HG03439 (cell line): ENCODE measurements around the gene SGSM1.
"Not testable (repeated sequence)": the region's sequence is repeated elsewhere in the genome, so short reads cannot be mapped to it uniquely, and the experiment has no call there.

Experiments
- ATAC-seq: cut with Tn5 transposase; IDR thresholded peaks from one replicate; pipeline ENCODE4 v1.9.1; 2021; ENCODE audit warnings: mild to moderate bottlenecking, moderate library complexity; ENCODE audit not compliant: unreplicated experiment

The SGSM1 gene

DNA sequence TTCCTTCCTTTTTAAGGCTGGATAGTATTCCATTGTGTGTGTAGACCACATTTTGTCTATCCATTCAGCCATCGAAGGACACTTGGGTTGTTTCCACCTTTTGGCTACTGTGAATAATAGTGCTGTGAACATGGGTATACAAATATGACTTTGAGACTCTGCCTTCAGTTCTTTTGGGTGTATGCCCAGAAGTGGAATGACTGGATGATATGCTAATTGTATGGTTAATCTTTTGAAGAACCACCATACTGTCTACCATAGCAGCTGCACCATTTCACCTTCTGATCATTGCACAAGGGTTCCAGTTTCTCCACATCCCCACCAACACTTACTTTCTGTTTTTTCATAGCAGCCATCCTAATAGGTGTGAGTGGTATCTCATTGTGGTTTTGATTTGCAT, 30.3 kb downstream of the SGSM1 start:
- no peak for ATAC-seq

DNA sequence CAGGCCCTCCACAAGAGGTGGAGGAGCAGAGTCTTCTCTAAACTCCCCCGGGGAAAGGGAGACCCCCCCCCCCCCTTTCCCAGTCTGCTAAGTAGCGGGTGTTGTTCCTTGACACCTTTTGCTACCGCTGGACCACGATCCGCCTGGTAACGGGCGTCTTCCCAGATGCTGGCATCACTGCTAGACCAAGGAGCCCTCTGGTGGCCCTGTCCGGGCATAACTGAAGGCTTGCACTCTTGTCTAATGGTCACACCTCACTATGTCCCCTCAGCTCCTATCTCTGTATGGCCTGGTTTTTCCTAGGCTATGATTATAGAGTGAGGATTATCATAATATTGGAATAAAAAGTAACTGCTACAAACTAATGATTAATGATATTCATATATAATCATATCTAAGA, 31.5 kb downstream of the SGSM1 start:
- not testable (repeated sequence) for ATAC-seq

DNA sequence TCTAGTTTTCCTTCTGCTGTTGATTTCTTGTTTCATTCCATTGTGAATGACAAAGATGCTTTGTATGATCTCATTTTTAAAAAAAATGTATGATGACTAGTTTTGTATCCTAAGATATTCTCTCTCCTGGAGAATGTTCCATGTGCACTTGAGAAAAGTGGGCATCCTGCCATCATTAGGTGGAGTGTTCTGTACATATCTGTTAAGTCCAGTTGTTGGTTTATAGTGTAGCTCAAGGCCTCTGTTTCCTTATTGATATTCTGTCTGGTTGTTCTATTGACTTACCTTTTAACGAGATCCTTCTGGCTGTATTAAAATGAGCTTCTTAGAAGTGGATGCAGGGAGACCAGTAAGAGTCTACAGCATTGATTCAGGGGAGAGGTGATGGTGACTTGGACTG, 35.2 kb downstream of the SGSM1 start:
- no peak for ATAC-seq

DNA sequence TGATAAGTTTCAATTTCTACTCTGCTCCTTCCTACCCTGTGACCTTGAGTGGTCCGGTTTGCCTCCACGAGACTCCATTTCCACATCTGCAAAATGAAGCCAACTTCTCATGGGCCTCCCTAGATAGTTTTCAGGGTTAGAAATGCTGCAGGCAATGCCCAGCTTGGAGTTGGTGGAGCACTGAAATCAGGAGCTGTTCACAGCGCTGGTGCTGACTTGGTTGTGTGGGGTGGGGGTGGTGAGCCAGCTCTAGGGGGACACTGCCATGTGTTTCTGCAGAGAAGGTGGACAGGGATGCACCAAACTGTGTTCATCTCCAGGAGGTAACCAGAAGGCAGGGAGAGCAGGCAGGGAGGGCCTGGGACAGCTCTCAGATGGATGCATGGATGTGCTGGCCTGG, 37.0 kb downstream of the SGSM1 start:
- ATAC-seq = no peak

DNA sequence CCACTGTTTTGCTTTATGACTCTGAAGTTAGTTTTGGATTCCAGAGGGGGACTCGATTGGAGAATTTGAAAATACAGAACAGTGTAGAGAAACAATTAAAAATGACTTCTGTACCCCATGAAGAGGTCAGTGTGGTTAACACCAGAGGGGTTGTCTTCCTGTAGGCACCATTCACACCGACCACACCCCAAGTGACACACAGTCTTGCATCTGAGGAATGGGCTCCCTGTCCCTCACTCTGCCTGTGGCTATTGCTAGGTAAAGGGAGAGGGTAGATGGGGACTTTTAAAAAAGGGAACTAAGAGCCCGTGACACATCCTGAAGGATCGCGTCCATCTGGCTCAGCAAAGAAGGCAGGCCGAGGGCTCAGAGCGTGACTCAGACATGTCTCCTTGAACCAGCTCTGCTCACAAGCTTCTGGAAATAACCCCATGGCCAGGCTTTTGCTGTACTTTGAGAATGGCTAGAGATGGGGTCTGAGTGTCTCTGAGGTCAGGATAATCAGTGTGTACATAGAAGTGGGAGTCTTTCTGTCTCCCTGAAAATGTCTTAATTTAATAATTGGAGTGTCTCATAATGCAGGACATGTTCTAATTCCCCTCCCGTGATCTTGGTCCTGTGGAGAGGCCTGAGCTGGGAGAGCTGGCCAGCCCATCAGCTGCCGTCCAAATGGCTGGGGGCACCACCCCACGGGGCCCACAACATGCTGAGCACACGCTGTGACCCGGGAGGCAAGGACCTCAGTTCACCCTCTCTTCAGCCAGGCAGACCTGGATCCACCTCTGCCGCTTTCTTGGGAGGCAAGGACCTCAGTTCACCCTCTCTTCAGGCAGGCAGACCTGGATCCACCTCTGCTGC, 39.3 kb downstream of the SGSM1 start:
- ATAC-seq = no peak

DNA sequence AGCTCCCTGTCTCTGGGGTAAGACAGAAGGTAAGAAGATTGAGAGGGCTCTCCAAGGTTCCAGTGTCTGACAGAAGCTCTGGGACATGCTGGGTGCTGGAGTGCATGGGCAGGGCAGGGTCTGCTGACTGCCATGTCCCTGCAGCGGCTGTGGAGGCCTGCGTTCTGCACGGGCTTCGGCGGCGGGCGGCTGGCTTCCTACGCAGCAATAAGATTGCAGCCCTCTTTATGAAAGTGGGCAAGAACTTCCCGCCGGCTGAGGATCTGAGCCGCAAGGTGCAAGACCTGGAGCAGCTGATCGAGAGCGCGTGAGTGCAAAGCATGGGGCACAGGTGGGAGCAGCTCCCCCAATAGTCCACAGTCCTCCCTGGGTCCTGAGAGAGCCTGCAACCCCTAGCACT, 41.5 kb downstream of the SGSM1 start:
- ATAC-seq = no peak

DNA sequence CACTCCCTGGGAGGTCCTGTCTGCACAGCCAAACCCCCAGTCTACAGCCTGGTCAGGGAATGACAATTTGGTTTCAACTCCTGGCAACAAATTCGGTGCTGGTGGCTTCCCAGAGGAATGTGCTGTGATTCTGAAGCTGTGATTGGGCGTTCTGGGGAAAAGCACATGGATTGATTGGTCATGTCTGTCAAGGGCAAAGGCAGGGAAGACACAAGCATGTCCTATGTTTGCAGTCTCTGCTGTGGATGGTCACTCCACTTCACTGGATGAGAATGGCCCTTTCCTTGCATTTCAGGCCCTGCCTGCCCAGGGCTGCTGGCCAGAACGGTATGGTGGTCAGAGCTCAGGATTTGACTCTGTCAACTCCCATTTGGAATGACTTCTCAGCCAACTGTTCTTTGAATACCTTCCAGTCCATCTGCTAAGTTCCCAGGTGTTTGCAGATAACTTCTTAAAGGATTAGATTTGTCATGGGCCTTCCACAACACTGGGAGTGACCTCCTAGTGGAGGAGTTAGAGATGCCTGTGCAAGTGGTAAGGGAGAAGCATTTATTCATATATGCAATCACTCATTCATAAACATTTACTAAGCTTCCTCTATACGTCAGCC, 42.7 kb downstream of the SGSM1 start:
- no peak for ATAC-seq

DNA sequence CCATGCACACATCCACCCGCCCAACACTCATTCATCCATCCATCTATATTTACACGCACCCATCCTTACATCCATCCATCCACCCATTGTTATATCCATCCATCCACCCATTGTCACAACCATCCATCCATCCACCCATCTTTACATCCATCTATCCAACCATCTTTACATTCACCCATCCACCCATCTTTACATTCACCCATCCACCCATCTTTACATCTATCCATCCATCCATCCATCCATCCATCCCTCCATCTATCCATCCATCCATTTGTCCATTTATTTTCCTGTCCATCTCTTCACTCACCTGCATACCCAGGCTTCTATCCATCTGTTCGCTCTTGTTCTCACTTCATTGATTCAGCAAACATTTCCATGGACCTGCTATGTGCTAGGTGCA, 49.8 kb downstream of the SGSM1 start:
- no peak for ATAC-seq

DNA sequence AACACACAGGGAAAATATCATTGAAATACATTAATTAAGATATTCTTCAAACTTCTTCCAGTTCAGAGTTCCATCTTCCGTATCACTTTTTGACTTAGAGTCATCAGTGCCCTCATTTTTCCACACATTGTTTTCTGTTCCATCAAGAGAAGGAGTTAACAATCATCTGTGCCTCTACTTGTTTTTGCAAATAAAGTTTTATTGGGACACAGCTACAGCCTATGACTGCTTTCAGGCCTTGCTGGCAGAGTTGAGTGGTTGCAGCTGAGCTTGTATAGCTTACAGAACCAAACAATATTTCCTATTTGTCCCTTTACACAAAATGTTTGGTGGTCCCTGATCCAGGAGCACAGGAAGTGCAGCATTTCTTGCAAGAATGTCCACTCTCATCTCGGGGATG, 51.6 kb downstream of the SGSM1 start:
- ATAC-seq = no peak

DNA sequence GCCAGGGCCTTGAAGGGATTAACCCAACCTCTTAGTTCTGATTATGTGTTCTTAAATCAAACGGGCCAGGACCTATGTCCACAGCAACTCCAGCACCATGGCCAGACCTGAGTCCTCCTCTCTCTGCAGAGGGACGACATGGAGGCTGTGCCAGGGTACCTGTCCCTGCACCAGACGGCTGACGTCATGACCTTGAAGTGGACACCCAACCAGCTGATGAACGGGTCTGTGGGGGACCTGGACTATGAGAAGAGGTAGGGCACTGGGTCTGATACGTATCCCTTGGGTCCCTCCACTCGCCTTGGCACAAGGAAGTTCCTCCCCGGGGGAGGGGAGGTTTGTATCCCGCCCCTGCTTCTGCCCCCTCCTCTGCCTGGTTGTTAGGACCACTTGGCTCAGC, 53.6 kb downstream of the SGSM1 start:
- no peak for ATAC-seq

DNA sequence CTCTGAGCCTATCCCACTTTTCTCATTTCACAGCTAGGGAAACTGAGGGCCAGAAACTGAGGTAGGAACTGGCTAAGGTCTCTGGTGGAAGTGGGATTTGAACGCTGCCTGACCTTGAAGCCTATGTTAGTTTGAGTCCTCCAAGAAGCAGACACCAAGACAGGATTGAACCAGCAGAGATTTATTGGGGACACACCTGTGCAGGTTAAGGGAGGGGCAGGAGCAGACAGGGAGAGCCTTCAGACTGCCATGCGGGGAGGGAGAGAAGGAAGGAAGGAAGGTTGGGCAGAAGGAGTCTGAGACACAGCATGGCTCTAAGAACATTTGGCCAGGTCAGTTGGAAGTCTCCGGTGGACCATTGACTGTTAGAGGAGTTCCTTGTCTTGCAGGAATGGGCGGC, 59.5 kb downstream of the SGSM1 start:
- ATAC-seq = no peak

DNA sequence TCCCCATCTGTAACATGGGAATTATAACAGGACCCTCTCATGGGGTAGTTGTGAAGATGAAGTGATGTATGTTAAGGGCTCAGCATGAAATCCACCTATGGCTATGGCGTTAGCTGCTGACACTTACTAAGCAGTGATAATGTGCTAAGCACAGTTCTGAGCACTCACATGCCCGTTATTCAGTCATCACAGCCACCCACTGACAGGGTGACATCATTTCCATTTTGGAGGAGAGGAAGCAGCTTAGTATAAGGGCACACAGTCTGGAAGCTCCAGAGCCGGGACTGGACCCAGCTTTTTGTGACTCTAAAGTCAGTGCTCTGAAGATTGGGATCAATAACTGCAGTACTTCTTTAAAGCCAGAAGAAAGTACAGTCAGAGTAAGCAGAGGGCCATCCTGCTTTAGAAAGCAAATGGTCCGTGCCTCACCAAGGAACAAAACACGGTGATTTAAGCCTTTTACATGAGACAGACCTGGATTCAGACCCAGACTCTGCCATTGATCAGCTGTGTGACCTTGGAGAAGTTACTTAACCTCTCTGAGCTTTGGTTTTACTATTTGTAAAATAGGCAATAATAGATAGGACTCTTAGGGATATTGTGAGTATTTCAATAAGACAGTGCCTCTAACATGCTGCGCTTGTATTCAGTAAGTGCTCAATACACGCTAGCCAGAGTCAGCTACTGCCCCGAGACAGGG, 61.5 kb downstream of the SGSM1 start:
- ATAC-seq = no peak

DNA sequence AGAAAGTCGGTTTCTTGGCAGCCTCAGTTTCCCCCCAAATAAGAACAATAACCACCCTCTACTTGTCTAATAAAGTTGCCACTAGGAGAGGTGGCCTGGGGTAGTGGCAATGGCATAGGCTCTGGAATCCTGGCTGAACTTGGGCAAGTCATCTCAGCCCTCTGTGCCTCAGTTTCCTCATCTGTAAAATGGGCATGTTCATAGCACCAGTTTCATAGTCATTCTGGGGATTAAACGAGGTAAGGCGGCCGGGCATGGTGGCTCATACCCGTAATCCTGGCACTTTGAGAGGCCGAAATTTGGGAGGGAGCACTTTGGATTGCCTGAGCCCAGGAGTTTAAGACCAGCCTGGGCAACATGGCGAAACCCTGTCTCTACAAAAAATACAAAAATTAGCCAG, 63.0 kb downstream of the SGSM1 start:
- no peak for ATAC-seq

DNA sequence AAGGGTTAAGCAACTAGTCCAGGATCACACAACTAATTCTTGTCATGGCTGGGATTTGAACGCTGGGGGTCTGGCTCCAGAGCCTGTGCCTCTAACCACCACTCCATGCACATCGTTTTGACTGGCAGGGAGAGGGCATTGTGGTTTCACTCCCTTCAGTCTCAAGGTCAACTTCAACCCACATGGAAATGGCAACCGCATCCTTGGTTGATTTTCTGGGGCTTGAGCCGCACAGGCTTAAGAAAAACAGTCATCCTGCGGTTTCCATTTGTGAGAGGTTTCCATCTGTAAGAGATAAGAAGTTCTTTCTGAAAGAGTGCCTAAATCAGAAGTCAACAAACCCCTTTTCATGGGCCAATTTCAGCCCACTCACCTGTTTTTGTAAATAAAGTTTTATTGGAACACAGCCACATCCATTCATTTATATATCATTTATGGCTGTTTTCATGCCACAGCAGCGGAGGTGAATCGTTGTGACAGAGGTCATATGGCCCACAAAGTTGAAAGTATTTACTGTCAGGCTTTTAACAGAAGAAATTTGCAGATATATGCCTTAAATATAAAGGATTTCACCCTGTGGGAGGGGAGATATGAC, 65.7 kb downstream of the SGSM1 start:
- no peak for ATAC-seq

DNA sequence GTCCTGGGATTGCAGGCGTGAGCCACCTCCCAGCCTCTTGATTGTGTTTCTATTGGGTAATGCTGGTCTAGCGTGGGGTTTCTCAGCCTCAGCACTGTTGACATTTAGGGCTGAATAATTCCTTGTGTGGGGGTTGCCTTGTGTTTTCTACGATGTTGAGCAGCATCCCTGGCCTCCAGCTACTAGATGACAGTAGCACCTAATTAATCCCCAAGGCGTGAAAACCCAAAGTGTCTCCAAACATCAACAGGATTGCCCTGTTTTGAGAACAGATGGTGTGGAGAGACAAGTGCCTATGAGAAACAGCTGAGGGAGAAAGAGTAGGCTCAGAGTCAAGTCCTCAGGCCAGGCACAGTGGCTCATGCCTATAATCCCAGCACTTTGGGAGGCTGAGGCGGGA, 67.2 kb downstream of the SGSM1 start:
- no peak for ATAC-seq

DNA sequence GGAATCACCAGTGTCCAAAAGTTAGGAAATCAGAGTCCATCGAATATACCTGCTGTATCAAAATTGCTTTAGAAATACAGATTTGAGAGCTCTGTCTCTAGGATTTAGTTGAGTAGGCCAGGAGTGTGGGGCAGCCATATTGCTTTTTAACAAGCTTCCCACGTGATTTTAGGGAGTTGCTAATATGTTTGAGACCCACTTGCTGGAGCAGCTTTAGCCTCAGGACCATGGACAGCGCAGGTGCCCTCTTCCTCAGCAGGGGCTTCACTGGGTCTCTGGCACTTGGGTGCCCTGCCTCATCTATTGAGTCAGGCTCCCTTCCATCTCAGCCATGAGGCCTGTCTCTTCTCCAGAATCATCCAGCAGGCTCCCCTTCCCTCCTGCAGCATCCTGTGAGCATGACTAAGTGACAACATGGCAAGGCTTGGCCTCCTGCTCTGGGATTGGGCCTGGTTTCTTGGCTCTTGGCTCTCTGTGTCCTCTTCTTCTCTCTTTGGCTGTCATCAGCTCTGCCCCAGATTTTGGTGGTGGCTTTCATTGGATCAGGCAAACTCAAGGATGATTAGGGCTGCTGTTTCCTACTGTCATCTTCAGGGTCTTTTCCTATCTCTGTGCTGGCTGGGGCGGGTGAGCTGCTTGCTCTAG, 70.0 kb downstream of the SGSM1 start:
- no peak for ATAC-seq

DNA sequence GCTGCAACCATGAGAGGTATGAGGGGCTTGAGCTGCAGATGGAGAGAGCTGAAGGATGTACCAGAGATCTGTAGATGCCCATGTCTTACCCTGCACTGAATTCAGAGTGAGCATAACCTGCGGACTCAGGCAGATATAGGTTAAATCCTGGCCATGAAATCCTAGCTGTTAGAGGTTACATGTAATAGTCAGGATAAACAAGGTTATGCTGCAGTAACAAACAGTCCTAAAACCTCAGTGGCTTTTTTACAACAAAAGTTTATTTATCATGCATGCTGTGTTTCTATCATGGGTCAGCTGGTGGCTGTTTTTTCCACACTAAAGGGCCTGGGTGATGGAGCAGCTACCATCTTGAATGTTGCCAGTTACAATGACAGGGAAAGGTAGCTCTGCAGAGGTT, 70.7 kb downstream of the SGSM1 start:
- ATAC-seq = no peak

DNA sequence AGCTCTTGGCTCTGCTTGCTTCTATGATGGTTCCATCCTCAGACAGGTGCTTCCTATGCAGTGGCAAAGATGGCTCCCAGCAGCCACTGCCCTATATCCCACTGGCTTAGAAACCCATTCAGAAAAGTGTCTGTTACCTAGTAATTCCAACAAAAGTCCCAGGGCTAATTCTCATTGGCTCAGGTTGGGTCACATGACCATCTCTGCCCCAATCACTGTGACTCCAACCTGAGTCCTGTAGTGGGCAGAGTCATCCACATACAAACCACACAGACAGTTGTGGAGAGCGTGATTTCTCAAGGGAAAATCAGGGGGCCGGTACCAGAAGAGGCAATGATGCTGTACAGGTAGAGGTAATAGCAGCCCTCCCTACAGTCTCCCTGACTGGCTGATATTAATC, 73.0 kb downstream of the SGSM1 start:
- no peak for ATAC-seq

DNA sequence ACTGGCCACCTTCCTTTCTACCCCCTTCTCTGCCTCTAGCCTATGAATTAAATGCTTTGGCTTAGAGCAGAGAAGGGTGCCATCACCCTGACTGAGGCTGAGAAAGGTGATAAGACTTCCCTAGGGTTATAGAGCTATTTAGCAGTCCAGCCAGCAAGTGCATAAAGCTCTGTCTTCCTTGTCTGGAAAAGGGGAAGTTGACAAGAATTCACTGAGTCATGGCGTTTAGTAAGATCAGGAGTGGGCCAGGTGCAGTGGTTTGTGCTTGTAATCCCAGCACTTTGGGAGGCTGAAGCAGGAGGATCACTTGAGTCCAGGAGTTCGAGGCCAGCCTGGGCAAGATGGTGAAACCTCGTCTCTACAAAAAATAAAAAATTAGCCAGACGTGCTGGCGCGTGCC, 77.4 kb downstream of the SGSM1 start:
- ATAC-seq = no peak

DNA sequence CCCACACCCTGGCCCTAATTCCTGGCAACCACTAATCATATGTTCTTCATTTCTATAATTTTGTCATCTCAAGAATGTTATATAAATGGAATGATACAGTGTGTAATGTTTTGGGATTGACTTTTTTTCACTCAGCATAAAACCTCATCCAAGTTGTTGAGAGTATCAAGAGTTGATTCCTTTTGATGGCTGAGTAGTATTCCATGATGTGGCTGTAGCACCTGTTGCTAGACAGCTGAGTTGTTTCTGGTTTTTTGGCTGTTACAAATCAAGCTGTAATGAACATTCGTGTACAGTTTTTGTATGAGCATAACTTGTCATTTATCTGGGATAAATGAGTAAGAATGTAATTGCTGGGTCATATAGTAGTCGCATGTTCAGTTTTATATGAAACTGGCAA, 81.2 kb downstream of the SGSM1 start:
- ATAC-seq = no peak

DNA sequence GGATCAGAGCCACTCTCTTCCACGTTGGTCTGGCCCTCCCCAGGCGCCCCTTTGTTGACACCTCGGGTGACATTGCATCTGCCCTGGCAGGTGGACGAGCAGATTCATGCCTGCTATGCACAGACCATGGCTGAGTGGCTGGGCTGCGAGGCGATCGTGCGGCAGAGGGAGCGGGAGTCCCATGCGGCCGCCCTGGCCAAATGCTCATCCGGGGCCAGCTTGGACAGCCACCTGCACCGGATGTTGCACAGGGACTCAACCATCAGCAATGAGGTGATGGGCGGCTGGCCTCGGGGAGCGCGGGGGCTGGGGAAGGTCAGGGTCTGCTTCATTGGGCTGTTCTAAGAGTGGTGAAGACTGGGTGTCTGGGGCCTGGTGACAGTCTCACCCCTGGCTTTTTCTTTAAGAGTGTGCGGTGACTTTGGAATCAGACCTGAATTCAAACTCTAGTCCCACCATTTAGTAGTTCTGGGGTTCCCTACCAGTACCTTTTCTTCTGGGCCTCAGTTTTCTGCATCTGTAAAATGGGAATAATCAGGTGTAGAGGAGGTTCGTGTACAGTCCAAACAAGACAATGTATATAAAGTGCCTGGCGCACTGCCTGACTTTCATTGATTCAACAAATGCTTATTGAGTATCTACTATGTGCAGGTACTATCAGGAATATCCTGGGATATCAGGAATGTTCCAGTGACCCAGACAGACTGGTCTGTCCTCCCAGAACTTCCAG, 87.5 kb downstream of the SGSM1 start:
- no peak for ATAC-seq
